ENCODE measurements around the gene PRDM5.

DNA sequence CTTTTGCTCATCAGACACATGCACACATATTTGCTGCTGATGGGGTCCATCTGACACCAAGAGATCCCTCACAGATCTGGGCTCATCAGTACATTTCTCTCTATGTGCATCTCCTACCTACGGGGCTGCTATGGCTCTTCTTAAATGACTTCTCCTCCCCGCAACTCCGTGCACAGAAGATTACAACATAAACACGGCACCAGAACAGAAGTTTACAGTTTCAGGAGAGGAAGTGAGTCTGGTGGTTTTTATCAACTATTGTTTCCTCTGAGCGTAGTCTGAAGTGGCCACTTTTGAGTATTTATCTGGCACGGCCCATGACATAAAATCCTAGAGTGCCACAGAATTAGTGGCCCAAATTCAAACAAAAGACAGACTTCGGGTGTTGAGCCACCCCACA lies 263.8 kb downstream of the PRDM5 start:
- TF ChIP-seq CTCF (IDR thresholded peaks at IDR 0.05) (no peak), POLR2A (IDR thresholded peaks at IDR 0.05) (no peak)
